ENCODE results near the gene TMEM132A. TPM values are rescaled to one million over a fixed set of nuclear protein-coding genes. Genes with fewer than 3 reads are reported as not detected.

The TMEM132A gene
- polyA plus RNA-seq, 1 donor, result 37.2 TPM

DNA sequence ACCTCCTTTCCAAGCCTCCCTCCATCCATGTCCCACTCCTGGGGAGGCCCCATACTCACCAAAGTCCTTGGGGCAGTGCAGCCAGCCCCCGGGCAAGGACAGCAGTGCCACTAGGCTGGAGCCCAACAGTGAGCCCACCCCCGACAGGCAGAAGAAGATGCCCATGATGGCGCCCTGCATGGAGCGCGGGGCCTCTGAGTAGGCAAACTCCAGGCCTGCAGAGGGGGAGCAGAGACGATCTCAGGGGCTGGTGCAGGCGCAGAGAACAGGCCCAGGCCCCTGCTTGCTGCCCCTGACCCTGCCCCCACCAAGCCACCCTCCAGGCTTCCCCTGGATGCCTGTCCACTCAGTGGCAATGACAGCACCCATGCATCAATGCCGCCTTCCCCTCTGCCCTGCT is 13.6 kb downstream of the TMEM132A start:
- no peak for DNase-seq

DNA sequence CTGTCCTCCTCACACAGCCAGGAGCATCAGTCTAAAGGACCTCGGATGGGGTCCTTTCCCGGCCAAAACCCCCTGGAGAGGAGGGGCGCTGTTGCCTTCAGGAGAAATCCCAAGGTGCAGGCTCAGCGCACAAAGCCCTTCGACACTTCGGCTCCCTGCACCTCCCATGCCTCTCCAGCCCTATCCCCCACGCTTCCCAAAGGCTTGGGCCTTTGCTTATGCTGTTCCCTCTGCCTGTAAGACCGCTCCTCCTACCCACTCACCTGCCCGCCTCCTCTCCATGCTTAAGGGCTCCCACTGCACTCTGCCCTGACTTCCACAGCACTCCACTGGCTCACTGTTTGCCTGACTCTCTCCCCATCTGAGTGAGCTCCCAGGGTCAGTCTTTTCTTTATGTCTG is 14.2 kb downstream of the TMEM132A start:
- DNase-seq, result no peak

DNA sequence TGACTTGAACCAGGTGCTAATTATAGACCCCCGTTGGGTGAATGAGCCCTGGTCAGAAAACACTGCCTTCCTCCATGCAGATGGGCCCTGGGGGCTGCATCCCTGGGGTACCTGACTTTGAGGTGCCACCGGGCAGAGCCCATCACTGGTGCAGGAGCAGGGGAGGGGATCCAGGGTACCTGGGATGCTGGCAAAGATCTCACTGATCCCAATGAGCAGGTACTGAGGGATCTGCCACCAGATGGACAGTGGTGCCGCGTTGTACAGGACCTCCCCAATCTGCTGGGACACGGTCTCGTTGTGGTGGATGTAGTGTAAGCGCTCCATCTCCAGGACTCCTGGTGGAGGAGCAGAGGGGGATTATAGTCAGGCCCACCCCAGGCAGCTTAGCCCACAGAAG is 15.0 kb downstream of the TMEM132A start:
- no peak for DNase-seq

DNA sequence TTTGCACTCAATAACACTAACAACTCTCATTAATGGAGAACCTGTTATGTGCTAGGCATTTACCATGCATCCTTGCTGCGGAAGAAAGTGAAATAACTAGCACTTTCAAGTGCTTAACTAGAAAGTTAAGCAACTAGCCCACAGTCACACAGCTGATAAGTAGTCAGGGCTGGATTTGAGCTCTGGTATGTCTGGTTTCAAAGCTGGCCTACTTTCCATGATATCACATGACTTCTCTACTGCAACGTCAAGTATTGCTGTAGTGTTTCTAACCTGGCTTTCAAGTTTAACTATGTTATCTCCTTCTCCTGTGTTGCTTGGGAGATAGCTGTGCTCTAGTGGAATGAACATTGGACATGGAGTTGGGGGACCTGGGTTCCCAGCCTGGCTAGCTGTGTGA is 15.6 kb downstream of the TMEM132A start:
- DNase-seq, result no peak

DNA sequence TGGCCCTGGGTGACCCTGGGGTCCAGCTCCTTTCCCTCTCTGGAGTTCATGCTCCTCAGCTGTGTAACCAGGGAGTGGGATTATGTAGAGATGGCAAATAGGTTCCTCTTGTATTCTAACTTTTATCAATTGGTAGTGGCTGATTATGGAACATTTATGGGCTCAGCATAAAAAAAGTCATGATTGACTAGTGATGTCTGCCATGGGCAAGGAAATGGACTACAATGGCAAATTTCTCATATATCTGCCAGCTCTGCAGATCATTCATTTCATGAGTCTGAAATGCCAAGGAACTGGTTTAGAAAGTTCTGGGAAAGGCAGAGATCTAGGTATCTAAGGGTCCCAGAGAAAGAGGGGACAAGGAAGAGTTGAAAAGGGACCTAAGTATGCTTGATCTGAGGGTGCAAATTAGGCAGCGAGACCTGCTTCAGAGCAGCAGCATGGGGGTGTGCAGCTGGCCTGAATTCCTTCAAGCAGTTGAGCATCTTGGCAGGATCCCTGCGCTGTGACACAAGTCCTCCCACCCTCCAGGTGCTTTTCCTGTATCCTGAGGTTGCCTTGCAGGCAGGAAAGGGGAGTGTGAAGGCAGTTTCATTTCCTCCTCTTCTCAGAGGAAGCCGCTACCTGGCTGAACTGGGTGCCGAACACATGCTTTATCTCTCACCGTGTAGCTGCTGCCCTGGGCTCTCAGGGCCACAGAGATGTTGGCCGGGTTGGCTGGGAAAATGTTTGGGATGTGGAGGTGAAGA is 17.3 kb downstream of the TMEM132A start:
- DNase-seq, result no peak

DNA sequence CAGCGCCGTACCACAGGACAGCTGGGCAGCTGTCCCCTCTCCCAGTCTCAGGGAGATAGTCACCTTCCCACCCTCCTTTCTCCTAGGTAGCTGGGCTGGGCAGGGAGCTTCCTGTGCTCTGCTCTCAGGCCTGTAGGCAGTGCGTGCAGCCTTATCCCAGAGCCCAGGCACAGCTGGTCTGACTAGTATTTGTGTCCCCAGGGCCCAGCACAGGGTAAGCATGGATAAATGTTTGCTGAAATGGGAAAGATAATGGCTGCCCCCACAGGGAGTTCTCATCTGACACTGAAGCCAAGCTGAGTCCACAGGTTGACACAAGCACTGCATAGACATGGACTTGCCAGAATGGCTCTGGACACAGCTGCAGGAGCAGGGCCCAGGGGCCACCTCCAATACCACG is 18.0 kb downstream of the TMEM132A start:
- DNase-seq, result no peak

DNA sequence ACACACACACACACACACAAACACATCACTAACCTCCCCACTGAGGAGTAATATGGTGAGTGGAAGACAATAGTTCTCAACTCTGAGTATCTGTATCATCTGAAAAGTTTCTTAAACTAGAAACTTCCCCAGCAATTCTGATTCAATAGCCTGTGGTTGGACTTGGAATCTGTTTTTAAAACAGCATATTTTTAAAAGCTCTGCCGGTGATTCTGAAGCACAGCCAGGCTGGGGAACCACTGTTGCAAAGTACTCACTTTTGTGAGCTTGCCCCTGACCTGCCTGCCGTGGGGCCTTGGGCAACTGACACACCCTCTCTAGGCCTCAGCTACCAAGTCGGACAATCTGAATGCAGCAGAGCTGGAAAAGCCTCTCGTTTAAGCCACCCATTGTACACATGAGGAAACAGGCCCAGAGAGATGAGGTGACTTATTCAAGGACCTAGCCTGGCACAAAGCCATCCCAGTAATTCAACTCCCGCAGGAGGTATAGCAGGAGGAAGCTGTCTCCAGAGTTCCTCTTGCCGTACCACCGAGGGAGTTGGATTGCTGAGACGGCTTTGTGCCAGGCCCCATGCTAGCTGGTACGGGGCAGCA is 18.8 kb downstream of the TMEM132A start:
- DNase-seq, result no peak

DNA sequence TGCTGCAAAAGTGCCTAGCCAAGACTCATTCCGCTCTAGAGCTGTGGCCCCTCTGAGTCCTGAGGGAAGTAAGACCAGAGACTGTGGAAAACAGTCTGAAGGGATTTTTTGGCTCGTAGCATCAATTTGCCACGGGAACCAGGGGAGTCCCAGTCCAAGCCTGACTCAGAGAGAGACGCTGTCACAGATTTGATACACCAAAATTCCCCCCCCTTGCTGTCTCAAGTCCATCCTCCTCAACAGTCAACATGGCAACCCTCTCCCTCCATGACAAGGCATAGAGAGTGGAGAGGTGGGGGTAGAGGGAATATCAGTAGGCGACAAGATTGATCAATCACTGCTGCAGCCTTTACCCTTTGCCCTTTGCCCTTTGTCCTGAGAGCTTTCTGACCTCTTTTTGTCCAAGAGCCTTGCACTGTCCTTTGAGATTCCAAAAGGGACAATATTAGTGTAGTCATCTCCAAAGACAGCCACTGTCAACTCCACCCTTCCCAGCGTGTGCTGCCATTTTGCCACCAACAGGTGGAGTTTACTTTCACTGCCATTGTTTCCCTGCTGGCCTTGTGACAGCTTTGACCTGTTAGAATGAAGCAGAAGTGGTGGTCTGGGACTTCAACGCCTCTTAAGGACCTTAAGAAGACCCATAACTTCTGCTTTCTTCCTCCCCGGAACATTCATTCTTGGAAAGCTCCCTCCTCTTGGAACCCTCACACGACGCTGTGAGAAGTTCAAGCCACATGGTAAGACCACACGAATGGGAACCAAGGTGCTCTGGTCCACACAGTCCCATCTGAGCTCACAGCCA is 20.4 kb downstream of the TMEM132A start:
- no peak for DNase-seq

DNA sequence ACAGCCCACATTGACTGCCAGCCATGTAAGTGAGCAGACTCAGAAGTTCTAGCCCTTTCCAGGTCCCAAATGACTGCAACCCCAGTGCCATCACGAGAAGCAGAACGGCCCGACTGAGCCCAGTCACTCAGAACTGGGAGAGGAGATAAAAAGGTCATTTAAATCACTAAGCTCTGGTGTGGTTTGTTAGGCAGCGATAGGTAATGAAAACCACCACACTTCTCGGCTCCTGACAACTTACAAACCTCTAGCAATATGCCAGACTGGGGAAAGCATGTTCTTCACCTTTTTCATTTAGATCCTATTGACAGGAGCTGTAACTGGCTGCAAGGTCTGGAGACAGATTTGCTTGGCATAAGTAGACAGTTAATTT is 21.0 kb downstream of the TMEM132A start:
- DNase-seq, result no peak

DNA sequence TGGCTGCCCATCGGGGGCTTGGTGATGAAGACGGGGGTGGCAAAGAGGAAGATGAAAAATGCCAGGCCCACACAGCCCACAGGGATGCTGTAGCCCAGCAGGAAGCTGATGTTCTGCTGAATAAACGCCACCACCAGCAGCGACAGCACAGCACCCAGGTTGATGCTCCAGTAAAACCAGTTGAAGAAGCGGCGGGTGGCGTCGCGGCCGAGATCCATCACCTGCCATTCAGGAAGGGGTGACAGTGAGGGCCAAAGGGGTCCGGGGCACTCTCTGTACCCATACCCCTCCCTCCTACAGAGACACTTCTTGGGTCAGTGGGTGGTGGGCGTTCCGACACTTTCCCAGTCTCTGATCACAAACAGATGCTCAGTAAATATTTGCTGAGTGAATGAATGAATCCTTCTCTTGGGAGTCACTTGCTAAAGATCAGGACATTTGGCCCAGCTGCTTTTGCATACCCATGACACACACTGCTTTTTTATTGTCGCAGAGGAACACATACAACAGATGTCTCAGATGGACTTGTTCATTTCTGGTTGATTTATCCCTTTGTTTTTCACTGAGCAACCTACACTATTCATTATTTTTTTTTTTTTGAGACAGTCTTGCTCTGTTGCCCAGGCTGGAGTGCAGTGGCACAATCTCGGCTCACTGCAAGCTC is 22.5 kb downstream of the TMEM132A start:
- DNase-seq, result no peak

DNA sequence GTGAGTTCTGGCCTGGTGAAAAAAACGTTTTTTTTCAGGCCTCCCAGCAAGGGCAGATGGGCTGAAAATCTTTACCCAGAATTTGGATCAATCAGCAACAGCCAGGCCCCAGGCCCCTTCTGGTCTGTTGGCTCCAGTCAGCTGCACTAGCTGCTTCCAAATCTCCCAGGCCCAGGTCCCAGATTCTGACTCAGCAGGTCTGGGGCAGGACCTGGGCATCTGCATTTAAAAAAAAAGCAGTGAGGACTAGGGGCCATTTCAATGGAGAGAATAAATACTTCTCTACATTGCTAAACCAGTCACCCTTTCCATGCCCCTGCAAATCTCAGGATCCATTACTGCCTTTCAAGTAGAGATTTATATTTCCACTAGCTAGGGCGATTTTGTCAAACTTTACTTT is 23.4 kb downstream of the TMEM132A start:
- no peak for DNase-seq

DNA sequence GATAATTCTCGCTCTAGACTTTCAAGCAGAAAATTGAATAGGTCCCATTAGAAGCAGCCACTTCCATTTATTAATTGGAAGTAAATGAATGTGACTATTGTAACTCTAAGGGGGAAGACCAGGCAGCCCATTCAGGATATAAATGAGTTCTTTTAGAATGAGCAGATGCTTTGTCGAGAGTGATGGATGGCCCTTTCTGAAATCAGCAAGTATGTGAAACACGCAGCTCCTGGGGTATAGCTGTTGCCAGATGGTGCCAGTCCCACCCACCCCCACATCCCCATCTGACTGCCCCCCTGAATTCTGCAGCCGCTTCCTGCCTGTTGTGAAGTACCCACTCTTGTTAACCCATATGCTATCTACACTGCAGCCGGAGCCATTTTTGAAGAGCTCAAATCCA is 24.0 kb downstream of the TMEM132A start:
- DNase-seq, result no peak

DNA sequence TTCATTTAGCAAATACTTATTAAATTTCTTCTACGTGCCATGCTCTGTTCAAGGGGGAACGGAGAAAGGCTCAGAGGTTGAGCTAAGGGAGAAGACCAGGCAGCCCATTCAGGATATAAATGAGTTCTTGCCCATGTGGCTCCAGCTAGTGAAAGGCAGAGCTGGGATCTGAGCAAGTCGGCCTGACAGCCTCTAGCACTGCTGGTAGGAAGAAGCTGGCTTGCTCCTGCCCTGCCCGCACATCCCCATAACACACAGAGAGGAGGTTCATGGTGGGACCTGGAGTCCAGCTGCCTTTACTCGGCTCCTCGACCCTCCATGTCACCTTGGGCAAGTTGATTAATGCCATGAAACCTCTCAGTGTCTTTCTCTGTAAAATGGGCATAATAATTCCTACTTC is 25.8 kb downstream of the TMEM132A start:
- no peak for DNase-seq

DNA sequence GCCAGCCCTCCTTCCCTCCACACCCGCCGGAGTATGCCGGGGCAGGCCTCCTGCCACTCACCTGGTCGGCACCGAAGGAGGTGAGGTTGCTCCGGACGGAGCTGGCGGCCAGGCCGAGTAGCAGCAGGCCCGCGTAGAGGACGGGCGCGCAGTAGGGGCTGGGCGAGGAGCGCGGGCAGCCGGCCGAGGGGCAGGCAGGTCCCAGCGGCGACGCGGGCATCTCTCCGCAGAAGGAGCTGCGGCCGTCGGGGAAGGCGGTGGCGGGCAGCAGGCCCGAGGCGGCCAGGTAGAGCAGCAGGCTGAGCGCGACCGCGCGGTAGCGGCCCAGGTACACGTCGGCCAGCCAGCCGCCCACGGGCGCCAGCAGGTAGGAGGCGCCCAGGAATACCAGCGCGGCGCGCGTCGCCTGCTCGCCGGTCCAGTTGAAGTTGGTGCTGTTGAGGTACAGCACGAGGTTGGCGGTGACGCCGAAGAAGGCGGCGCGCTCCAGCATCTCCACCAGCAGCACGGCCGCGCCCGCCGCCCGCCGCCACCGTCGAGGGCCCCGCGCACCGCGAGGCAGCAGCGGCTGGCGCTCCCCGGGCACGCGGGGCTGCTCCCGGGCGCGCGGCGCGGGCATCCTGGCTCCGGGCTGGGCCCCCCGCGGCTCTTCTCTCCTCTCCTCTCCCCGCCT is 26.8 kb downstream of the TMEM132A start:
- DNase-seq, result peak; percentile 34

DNA sequence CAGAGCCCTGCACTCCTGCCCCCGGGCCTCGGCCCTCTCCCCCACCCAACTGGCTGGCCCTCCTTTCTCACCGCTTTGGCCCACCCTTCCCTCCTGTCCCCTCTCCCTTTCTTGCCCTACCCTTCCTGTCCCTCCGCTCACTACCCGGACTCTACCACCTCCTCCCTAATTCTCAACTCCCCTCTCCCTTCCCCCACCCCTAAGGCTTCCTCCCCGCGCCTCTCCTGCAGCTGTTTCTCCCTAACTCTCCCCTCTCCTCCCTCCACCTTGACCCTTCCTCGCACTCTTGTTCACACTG is 27.3 kb downstream of the TMEM132A start:
- DNase-seq, result no peak

DNA sequence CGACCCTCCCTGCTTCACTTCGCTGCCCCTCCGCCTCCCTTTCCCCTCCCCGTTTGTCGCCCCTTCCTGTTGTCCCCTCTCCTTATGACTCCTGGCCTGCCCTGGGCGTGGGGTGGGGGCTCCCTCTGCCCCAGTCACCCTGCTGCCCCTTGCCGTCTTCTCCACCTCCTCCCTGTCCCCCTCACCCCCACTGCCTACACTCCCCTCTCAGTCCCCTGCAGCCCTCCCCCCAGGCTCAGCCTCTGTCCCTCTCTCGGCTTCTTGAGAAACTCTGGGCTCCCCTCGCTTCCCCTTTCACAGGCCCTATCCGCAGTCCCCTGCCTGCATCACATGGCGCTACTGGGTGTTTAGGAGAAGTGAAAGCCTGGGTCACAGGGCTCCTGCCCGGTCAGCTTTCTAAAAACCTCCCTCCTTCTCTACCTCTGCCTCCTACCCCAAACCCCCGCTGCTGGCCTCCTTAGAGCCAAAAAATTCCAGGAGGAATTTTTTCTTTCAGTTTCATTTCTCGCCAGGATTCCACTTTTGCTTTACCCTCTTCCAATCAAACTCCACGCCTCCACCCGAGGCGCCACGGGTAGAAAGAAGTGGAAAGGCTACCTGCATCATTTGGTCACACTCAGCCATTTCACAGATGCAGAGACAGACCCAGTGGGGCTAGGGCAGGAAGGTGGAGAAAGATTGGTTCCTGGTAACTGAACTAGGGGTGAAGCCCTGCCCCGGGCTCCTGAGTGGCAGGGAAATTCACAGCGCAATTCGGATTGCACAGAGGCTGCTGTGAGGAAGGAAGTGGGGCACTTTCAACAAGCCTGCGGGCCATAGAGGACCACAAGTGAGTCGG is 27.9 kb downstream of the TMEM132A start, which contains the start of gene SLC15A3:
Gene SLC15A3 (minus strand): TSS at position 273 of the 838 bp plus-strand sequence. CDS start 625 bp downstream, outside the sequence.
- DNase-seq, result peak; percentile 60

DNA sequence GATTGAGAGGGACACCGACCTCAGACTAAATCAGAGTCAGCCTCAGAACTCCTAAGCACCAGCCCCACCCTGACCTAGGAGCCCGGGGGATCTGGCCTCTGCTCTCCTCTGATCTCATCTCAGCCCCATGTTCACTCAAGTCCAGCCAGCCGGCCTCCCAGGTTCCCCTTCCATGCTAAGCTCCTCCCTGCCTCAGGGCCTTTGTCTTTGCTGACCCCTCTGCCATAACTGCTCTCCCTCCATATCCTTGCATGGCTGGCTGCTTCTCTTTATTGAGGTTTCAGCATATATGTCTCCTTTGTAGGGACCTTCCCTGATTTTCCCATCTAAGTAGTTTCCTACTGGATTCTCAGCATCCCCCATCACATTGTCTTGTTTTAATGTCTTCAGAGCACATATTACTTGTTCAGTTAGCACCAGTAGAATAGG is 28.5 kb downstream of the TMEM132A start:
- DNase-seq, result no peak

DNA sequence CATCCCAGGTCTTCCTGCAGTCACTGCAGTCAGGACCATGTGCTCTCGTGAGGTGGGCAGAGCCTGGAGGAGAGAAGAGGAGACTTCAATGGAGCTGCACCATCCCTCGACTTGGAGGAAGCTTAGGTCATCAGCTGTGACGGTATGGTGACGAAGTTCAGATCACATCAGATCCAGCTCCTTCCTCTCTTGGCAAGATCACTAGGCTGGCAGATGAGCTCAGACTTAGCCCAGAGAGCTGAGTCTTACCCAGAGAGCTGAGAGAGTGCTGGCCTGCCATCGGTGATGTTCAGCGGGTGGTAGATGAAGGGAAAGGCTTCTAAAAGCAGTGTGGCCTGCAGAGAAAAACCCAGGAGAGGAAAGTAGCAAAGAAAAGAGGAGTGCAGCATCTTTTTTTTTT is 29.5 kb downstream of the TMEM132A start:
- no peak for DNase-seq

DNA sequence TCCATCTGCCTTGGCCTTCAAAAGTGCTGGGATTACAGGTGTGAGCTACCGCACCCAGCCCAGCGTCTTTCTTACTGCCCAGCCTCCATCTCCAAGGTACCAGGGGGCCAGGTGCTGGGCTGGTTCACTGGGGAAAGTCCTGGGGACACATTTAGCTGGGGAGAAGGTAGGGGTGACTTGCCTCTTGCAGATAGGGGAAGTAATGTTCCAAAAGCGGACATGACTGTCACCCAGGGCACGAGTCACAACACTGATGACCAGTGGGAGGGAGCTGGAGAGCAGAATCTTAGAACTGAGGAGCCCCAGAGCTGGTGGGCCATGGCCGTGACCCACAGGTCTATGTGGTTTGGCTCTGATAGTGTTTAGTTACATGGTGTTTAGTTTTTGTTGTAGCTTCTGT is 30.2 kb downstream of the TMEM132A start:
- no peak for DNase-seq

DNA sequence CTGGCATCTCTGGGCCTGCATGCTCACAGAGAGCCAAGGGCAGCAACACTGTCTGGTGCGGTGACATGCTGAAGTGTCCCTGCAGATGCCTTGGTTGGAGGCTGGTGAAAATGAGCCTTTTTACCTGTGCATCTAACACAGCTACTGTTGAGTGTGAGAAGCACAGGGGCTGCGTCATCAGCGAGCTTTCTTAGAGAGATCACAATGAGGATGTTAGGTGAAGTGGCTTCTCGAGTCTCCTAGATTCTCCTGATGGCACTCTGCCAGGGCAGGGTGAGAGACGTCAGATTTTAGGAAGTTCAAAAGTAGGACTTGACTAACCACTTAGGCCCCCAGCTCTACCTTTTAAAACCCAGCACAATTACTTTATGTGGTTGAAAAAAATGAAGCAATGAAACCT is 31.3 kb downstream of the TMEM132A start:
- no peak for DNase-seq

DNA sequence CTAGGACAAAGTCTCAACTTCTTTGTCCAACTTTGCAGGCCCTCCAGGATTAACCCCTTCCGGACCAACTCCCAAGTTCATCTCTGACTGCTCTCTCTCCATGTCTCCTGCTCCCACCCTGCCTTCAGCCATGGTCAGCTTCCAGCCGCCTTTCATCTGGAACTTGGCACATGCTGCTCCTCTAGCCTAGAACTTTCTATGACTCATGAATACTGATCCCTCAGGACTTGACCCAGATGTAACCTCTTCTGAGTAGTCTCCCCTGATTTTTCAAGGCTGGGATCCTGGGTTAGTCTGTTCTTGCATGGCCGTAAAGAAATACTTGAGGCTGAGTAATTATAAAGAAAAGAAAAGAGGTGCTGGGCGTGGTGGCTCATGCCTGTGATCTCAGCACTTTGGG is 32.9 kb downstream of the TMEM132A start:
- no peak for DNase-seq

DNA sequence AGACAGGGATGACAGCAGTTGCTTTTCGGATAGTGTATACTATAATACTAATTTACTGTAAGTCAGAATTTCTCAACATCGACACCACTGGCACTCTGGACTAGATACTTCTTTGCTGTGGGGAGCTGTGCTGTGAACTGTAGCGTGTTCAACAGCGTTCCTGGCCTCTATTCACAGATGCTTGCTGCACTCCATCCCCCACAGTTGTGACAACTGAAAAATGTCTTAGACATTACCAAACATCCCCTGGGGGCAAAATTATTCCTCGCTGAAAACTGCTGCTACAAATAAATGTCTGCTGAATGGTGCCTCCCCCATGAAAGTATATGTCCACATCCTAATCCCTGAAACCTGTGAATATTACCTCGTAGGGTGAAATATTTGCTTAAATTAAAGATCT is 35.2 kb downstream of the TMEM132A start:
- no peak for DNase-seq

Measured in hindlimb muscle (tissue), 1 donor.